GM12892 (cell line): ENCODE data around the gene FGF22.

ENCODE experiments used
- POLR2A ChIP-seq: IDR thresholded peaks from 2 replicates; pipeline ENCODE4 v1.6.1; 2011; ENCODE audit warnings: low read depth, low read length, control low read depth
- POLR2AphosphoS5 ChIP-seq: IDR thresholded peaks from 2 replicates; pipeline ENCODE4 v1.6.1; 2011; ENCODE audit warnings: low read depth, low read length, control low read depth

GRCh38 chr19:607301-608154 is 32.2 kb upstream of the FGF22 start:
- TF ChIP-seq POLR2AphosphoS5 (no peak), POLR2A (no peak)
